PC-3 (cell line): ENCODE results near the gene CYP27B1. TPM values are rescaled to one million over a fixed set of nuclear protein-coding genes. Genes with fewer than 3 reads are reported as not detected.
"Not testable (repeated sequence)": the region's sequence is repeated elsewhere in the genome, so short reads cannot be mapped to it uniquely, and the experiment has no call there.

Source experiments
- ATAC-seq: fragments of 200-7000 bp; cut with Tn5 transposase; 2 replicates; pipeline ENCODE4 v1.9.1; 2020; ENCODE audit warnings: mild to moderate bottlenecking, moderate library complexity
- BruUV-seq: library from RNA; stranded (reverse); fragments of 400-500 nt; replicated peaks from 2 replicates; lab custom pipeline; 2021; lab: Mats Ljungman, UMichigan
- CTCF ChIA-PET: fragments of 300-600 bp; sonication (Branson Sonifier 250); formaldehyde crosslinking; loops from one replicate; lab custom pipeline; 2022; ENCODE audit warnings: antibody characterized with exemption; lab: Charles Lee
- POLR2A ChIA-PET: fragments of 300-600 bp; sonication (Branson Sonifier 250); formaldehyde crosslinking; loops from one replicate; lab custom pipeline; 2022; ENCODE audit warnings: antibody characterized with exemption; ENCODE audit not compliant: unreplicated experiment; lab: Charles Lee
- DNase-seq: peaks from one replicate; pipeline ENCODE4 v3.0.0-alpha.2; 2015
- H2AFZ ChIP-seq: fragments of 300-600 bp; sonication (generic); 2 replicates; pipeline ENCODE4 v1.6.0; 2016; ENCODE audit warnings: antibody characterized with exemption, low read length
- H3F3A ChIP-seq: fragments of 300-600 bp; sonication (generic); one replicate; pipeline ENCODE4 v1.6.0; 2017; ENCODE audit warnings: antibody characterized with exemption, low read length, control low read depth, mild to moderate bottlenecking; ENCODE audit not compliant: unreplicated experiment
- H3K27ac ChIP-seq: fragments of 300-600 bp; sonication (generic); 2 replicates; pipeline ENCODE4 v1.5.1; 2016; ENCODE audit warnings: mild to moderate bottlenecking, low read length
- H3K27me3 ChIP-seq: fragments of 300-600 bp; sonication (generic); 2 replicates; pipeline ENCODE4 v1.6.1; 2016; ENCODE audit warnings: low read length, mixed read lengths
- H3K36me3 ChIP-seq: fragments of 300-600 bp; sonication (generic); 2 replicates; pipeline ENCODE4 v1.6.1; 2016; ENCODE audit warnings: low read depth, mixed run types, low read length, mixed read lengths
- H3K4me1 ChIP-seq: fragments of 300-600 bp; sonication (generic); 2 replicates; pipeline ENCODE4 v1.5.1; 2016; ENCODE audit warnings: low read length; ENCODE audit not compliant: insufficient read depth
- H3K4me2 ChIP-seq: fragments of 300-600 bp; sonication (generic); 2 replicates; pipeline ENCODE4 v1.6.0; 2016; ENCODE audit warnings: low read length
- H3K4me3 ChIP-seq: fragments of 300-600 bp; sonication (generic); 2 replicates; pipeline ENCODE4 v1.5.1; 2016; ENCODE audit warnings: mild to moderate bottlenecking, low read length, mixed read lengths
- H3K79me2 ChIP-seq: fragments of 300-600 bp; sonication (generic); 2 replicates; pipeline ENCODE4 v1.6.1; 2017; ENCODE audit warnings: low read length, mixed read lengths
- H3K9ac ChIP-seq: fragments of 300-600 bp; sonication (generic); 2 replicates; pipeline ENCODE4 v1.6.0; 2016; ENCODE audit warnings: mild to moderate bottlenecking, low read length
- H3K9me2 ChIP-seq: fragments of 300-600 bp; sonication (generic); replicated peaks from 2 replicates; pipeline ENCODE4 v1.6.1; 2016; ENCODE audit warnings: mixed run types, low read length, mixed read lengths
- H3K9me3 ChIP-seq: fragments of 300-600 bp; sonication (generic); 2 replicates; pipeline ENCODE4 v1.6.1; 2016; ENCODE audit warnings: low read length, mixed read lengths
- H4K20me1 ChIP-seq: fragments of 300-600 bp; sonication (generic); 2 replicates; pipeline ENCODE4 v1.6.1; 2016; ENCODE audit warnings: low read length, mixed read lengths
- EZH2 ChIP-seq: fragments of 300-600 bp; sonication (generic); IDR thresholded peaks from one replicate; pipeline ENCODE4 v1.6.1; 2017; ENCODE audit warnings: antibody characterized with exemption, mild to moderate bottlenecking, low read length; ENCODE audit not compliant: unreplicated experiment
- EZH2phosphoT487 ChIP-seq: fragments of 300-600 bp; sonication (generic); IDR thresholded peaks from 2 replicates; pipeline ENCODE4 v1.6.1; 2018; ENCODE audit warnings: mild to moderate bottlenecking, antibody characterized with exemption, low read length, borderline replicate concordance
- intact Hi-C: fragments of 100-400 bp; cut with micrococcal nuclease; formaldehyde crosslinking; loops from 2 replicates; pipeline ENCODE4 v1.9.0; 2023
- total RNA-seq: library from RNA; depleted of rRNA; stranded (reverse); fragments of >200 nt; gene quantifications from 2 replicates; pipeline ENCODE4 v1.2.3, GENCODE V29; 2014
- TF ChIP-seq, protein P1 (sequence below): fragments of 300-600 bp; sonication (generic); conservative IDR thresholded peaks from 2 replicates; pipeline ENCODE4 v1.5.1; 2017; ENCODE audit warnings: antibody characterized with exemption, low read depth, mild to moderate bottlenecking, low read length

The CYP27B1 gene
- total RNA-seq, 1 experiment from 2014 or later: 8.1 TPM

DNA sequence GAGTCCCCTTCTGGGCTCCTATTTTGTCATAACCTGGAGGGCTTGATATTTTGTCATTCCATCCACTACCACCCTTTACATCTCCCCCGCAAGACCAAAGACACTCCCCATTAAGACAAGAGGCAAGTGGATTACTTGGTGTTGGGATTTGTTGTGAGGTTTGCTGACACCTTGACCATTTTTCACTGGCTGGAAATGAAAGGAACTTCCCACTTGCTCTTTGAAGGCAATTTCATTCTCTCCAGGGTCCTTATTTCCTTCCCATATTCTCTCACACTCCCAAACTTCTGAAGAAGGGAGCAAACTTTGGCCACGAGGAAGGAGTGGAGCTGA lies 43.3 kb downstream of the CYP27B1 start:
- DNase-seq (no peak), ATAC-seq (no peak)
- Histone ChIP-seq H4K20me1 (no peaks in the 10 kb centered on the region), H3K4me3 (no peak overlapping the region), H2AFZ (no peak overlapping the region), H3K9ac (no peak overlapping the region), H3K27me3 (no peaks in the 10 kb centered on the region), H3K4me1 (peaks cover 4% of the 10 kb centered on the region; the same call in 1 of the 2 replicates), H3K36me3 (peaks cover 11% of the 10 kb centered on the region; the same call in 1 of the 2 replicates), H3F3A (no peaks in the 10 kb centered on the region), H3K9me3 (no peaks in the 10 kb centered on the region), H3K9me2 (no peaks in the 10 kb centered on the region), H3K79me2 (no peaks in the 10 kb centered on the region), H3K4me2 (no peak overlapping the region), H3K27ac (no peak overlapping the region)
- no TSS peak for BruUV-seq
- ChIA-PET POLR2A (interaction anchor here (0.6 kb wide), 1 partner anchor 31 kb away, joined by 3 read pairs; the partner anchor contains the start of gene MARCHF9), CTCF (no interaction called here)
- TF ChIP-seq EZH2: no peak
- TF ChIP-seq EZH2phosphoT487: no peak
- TF ChIP-seq, protein P1, sequence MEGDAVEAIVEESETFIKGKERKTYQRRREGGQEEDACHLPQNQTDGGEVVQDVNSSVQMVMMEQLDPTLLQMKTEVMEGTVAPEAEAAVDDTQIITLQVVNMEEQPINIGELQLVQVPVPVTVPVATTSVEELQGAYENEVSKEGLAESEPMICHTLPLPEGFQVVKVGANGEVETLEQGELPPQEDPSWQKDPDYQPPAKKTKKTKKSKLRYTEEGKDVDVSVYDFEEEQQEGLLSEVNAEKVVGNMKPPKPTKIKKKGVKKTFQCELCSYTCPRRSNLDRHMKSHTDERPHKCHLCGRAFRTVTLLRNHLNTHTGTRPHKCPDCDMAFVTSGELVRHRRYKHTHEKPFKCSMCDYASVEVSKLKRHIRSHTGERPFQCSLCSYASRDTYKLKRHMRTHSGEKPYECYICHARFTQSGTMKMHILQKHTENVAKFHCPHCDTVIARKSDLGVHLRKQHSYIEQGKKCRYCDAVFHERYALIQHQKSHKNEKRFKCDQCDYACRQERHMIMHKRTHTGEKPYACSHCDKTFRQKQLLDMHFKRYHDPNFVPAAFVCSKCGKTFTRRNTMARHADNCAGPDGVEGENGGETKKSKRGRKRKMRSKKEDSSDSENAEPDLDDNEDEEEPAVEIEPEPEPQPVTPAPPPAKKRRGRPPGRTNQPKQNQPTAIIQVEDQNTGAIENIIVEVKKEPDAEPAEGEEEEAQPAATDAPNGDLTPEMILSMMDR: no peak
- intact Hi-C loops: no loop called here

DNA sequence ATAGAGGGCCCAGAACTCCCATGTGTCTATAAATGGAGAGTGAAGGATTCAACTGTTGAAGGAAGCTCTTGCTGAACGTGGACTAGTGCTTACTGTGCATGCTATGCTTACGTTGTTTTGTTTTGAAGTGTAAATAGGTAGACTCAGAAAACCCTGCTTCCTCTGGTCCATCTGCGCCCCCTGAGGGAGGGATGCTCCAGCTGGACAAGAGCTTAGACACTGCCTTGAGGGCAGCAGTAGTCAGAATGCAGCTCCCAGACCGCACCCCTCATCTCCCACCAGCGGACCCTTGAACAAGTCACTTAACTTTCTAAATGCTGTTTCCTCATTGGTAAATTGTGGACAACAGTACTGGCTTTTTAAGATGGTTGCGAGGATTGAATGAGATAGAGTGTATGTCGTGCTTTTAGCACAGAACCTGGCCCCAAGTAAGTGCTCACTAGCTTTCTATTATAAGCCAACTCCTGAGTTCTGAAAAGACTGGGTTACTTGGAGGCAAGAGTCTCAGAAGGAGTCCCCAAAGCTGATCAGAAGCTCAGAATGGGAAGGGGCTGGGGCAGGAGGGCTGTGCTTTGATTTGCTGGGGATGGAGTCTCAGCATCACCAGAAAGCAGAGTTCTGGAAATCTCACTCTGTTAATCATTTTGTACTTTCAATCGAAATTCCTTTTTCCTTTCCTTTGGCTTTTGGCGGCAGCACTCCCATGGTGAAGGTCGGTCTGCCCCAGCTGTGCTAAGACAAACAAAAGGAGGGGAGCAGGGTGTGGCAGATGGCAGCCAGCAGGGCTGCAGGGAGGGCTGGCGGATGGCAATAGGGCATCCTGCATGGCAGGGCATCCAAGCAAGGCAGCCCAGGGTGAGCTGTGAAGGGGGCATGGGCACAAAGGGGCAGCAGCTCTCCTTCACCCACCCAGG lies 43.9 kb downstream of the CYP27B1 start:
- Histone ChIP-seq H3K79me2 (no peaks in the 10 kb centered on the region), H3K36me3 (peaks cover 11% of the 10 kb centered on the region; the same call in 1 of the 2 replicates), H3K9ac (no peak overlapping the region), H3K9me3 (no peaks in the 10 kb centered on the region), H3K27ac (no peak overlapping the region), H3K4me3 (no peak overlapping the region), H3K9me2 (no peaks in the 10 kb centered on the region), H4K20me1 (no peaks in the 10 kb centered on the region), H3F3A (no peaks in the 10 kb centered on the region), H3K4me2 (no peak overlapping the region), H3K4me1 (peaks cover 4% of the 10 kb centered on the region; the same call in 1 of the 2 replicates), H3K27me3 (no peaks in the 10 kb centered on the region), H2AFZ (no peak overlapping the region)
- no peak for DNase-seq
- ChIA-PET POLR2A (interaction anchor here (0.6 kb wide), 1 partner anchor 32 kb away, joined by 3 read pairs; the partner anchor contains the start of gene MARCHF9), CTCF (no interaction called here)
- TF ChIP-seq EZH2phosphoT487 (no peak), EZH2 (no peak)
- TF ChIP-seq, protein P1: no peak
- BruUV-seq: no TSS peak
- ATAC-seq: no peak
- intact Hi-C loops: no loop called here

DNA sequence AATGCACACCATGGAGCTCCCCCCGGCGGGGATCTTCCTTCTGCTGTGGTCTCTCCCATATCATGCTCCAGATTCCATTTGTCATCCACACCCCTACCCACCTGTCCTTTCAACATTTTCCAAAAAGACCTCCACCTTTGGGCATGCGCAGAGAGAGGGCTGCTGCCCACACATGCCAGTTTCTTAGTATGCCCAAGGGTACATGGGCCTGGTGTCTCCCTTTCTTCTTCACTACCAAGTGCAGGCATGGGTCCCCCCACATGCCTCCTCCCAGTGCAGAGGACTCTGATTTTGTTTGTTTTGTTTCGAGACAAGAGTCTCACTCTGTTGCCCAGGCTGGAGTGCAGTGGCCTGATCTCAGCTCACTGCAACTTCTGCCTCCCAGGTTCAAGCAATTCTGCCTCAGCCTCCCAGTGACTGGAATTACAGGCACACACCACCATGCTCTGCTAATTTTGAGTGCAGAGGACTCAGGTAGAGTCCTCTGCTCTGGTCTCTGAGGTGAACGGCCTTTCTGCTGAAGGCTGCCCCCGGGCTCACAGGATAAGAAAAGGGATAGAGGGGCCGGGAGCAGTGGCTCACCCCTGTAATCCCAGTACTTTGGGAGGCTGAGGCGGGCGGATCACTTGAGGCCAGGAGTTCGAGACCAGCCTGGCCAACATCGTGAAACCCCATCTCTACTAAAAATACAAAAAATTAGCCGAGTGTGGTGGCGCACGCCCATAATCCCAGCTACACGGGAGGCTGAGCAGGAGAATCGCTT lies 44.9 kb downstream of the CYP27B1 start:
- intact Hi-C loops, BruUV-seq, H3K79me2 ChIP-seq, POLR2A ChIA-PET, H3K27ac ChIP-seq, H3K27me3 ChIP-seq, H4K20me1 ChIP-seq, H3K4me1 ChIP-seq, CTCF ChIA-PET, H3K9me2 ChIP-seq, ATAC-seq, H3K4me3 ChIP-seq, H3K4me2 ChIP-seq, H3K9ac ChIP-seq, H2AFZ ChIP-seq, H3K9me3 ChIP-seq, DNase-seq, H3F3A ChIP-seq: not testable (repeated sequence)
- H3K36me3 ChIP-seq: peaks cover 11% of the 10 kb centered on the region; the same call in 1 of the 2 replicates
